SK-N-MC (cell line): ENCODE results near the gene ABR.

ENCODE experiments used
- EZH2 ChIP-seq: fragments of 200-600 bp; sonication (generic); IDR thresholded peaks from one replicate; pipeline ENCODE4 v1.6.1; 2017; ENCODE audit warnings: antibody characterized with exemption
- POLR2AphosphoS5 ChIP-seq: IDR thresholded peaks from 2 replicates; pipeline ENCODE4 v1.6.1; 2012; ENCODE audit warnings: mild to moderate bottlenecking, low read depth, low read length, borderline replicate concordance

DNA sequence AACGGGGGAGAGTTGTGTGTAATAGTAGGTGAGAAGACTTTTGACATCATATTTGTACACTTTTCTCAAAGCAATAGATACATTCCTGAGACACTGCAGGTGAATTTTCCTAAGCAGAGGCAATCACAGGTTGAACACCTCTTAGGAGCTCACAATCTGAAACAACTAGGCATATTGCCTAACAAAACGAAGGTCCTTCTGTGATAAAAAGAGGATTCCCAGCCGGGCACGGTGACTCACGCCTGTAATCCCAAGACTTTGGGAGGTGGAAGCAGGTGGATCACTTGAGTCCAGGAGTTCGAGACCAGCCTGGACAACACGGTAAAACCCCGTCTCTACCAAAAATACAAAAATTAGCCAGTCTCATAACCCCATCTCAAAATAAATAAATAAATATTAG, 217.6 kb downstream of the ABR start:
- no peak for TF ChIP-seq EZH2
- no peak for TF ChIP-seq POLR2AphosphoS5
